Measurements from ENCODE around the gene LTBP1. TPM values are rescaled to one million over a fixed set of nuclear protein-coding genes. Genes with fewer than 3 reads are reported as not detected.

The LTBP1 gene
- polyA plus RNA-seq, 1 donor (not counting 4 experiments of a cell fraction or from before 2014, with no cell fraction given), result 9.2 TPM

- Histone ChIP-seq H3K4me1 (ENCODE audit: control insufficient read depth, extremely low read depth, insufficient read depth, low read length) (peaks cover 4% of the 10 kb centered on the region), H3K27me3 (ENCODE audit: control insufficient read depth, extremely low read depth, insufficient read depth, low read length) (no peaks in the 10 kb centered on the region), H3K4me3 (ENCODE audit: control insufficient read depth in 2 of 3, extremely low read depth in 1 of 3, insufficient read depth in 2 of 3, low read depth in 1 of 3, low read length in 3 of 3) (no peak overlapping the region), H2AFZ (ENCODE audit: control insufficient read depth, low read length) (no peak overlapping the region), H3K36me3 (ENCODE audit: control insufficient read depth in 2 of 2, extremely low read depth in 1 of 2, insufficient read depth in 2 of 2, low read length in 2 of 2) (no peaks in the 10 kb centered on the region), H3K9me1 (ENCODE audit: control insufficient read depth, extremely low read depth, insufficient read depth, low read length) (no peaks in the 10 kb centered on the region), H3K4me2 (ENCODE audit: control insufficient read depth, extremely low read depth, insufficient read depth, low read depth, low read length) (no peak overlapping the region), H4K20me1 (ENCODE audit: control insufficient read depth, extremely low read depth, insufficient read depth, low read length) (no peaks in the 10 kb centered on the region), H3K9me3 (ENCODE audit: control insufficient read depth, low read depth, low read length) (no peaks in the 10 kb centered on the region), H3K27ac (ENCODE audit: control insufficient read depth, insufficient read depth, low read length) (no peak overlapping the region), H3K79me2 (ENCODE audit: control insufficient read depth, insufficient read depth, low read length) (no peaks in the 10 kb centered on the region), H3K9ac (ENCODE audit: control insufficient read depth, extremely low read depth, insufficient read depth, low read length) (no peak overlapping the region)
- no peak for DNase-seq (ENCODE audit: low read depth, low spot score)
- dilution Hi-C loops (cut with MboI; ENCODE audit: extremely low pct_ligation_motif_present, low sequenced_read_pairs), result no loop called here
- FAIRE-seq, result no peak
- TF ChIP-seq EZH2 (IDR thresholded peaks at IDR 0.05; ENCODE audit: low read length) (no peak), CTCF (optimal IDR thresholded peaks at IDR 0.05 in 1 of 3, IDR thresholded peaks at IDR 0.05 in 1 of 3, conservative IDR thresholded peaks at IDR 0.05 in 1 of 3; ENCODE audit: extremely low read depth in 1 of 3, insufficient read depth in 2 of 3, low read length in 3 of 3) (no peak)
Measured at GRCh38 chr2:33432871-33433270, 486.1 kb downstream of the LTBP1 start.

- H2AFZ ChIP-seq (ENCODE audit: control insufficient read depth, low read length), result no peak overlapping the region
- no peak overlapping the region for H3K9ac ChIP-seq (ENCODE audit: control insufficient read depth, extremely low read depth, insufficient read depth, low read length)
- no peaks in the 10 kb centered on the region for H3K9me1 ChIP-seq (ENCODE audit: control insufficient read depth, extremely low read depth, insufficient read depth, low read length)
- TF ChIP-seq CTCF (optimal IDR thresholded peaks at IDR 0.05 in 1 of 3, IDR thresholded peaks at IDR 0.05 in 1 of 3, conservative IDR thresholded peaks at IDR 0.05 in 1 of 3; ENCODE audit: extremely low read depth in 1 of 3, insufficient read depth in 2 of 3, low read length in 3 of 3), result no peak
- no peaks in the 10 kb centered on the region for H3K36me3 ChIP-seq (ENCODE audit: control insufficient read depth in 2 of 2, extremely low read depth in 1 of 2, insufficient read depth in 2 of 2, low read length in 2 of 2)
- no peak for DNase-seq (ENCODE audit: low read depth, low spot score)
- dilution Hi-C loops (cut with MboI; ENCODE audit: extremely low pct_ligation_motif_present, low sequenced_read_pairs), result no loop called here
- H3K4me3 ChIP-seq (ENCODE audit: control insufficient read depth in 2 of 3, extremely low read depth in 1 of 3, insufficient read depth in 2 of 3, low read depth in 1 of 3, low read length in 3 of 3), result no peak overlapping the region
- H3K4me2 ChIP-seq (ENCODE audit: control insufficient read depth, extremely low read depth, insufficient read depth, low read depth, low read length), result no peak overlapping the region
- H3K27ac ChIP-seq (ENCODE audit: control insufficient read depth, insufficient read depth, low read length), result no peak overlapping the region
- no peaks in the 10 kb centered on the region for H3K79me2 ChIP-seq (ENCODE audit: control insufficient read depth, insufficient read depth, low read length)
- no peaks in the 10 kb centered on the region for H3K27me3 ChIP-seq (ENCODE audit: control insufficient read depth, extremely low read depth, insufficient read depth, low read length)
- H4K20me1 ChIP-seq (ENCODE audit: control insufficient read depth, extremely low read depth, insufficient read depth, low read length), result no peaks in the 10 kb centered on the region
- no peaks in the 10 kb centered on the region for H3K9me3 ChIP-seq (ENCODE audit: control insufficient read depth, low read depth, low read length)
- no peak for FAIRE-seq
- peaks cover 4% of the 10 kb centered on the region for H3K4me1 ChIP-seq (ENCODE audit: control insufficient read depth, extremely low read depth, insufficient read depth, low read length)
Measured at GRCh38 chr2:33433279-33434235, 486.8 kb downstream of the LTBP1 start.

Measured in keratinocyte (primary cell).